Endothelial cell of umbilical vein (primary cell): ENCODE measurements around the gene ELAVL1.

Source experiments
- POLR2AphosphoS5 ChIP-seq: IDR thresholded peaks from 2 replicates; pipeline ENCODE4 v1.6.1; 2012; ENCODE audit warnings: low read depth, mild to moderate bottlenecking, control low read depth, low read length, moderate library complexity; ENCODE audit not compliant: insufficient read depth
- TF ChIP-seq, protein P1 (sequence below), 2 donors: IDR thresholded peaks; 1 replicate in 1 of 2; 2 replicates in 1 of 2; pipeline ENCODE4 v1.5.1; 2011; ENCODE audit warnings: low read length in 2 of 2, mild to moderate bottlenecking in 2 of 2, moderate library complexity in 2 of 2, control low read depth in 1 of 2, inconsistent platforms in 1 of 2, low read depth in 1 of 2; ENCODE audit not compliant: insufficient read depth in 1 of 2; ENCODE audit errors: extremely low read depth in 1 of 2

DNA sequence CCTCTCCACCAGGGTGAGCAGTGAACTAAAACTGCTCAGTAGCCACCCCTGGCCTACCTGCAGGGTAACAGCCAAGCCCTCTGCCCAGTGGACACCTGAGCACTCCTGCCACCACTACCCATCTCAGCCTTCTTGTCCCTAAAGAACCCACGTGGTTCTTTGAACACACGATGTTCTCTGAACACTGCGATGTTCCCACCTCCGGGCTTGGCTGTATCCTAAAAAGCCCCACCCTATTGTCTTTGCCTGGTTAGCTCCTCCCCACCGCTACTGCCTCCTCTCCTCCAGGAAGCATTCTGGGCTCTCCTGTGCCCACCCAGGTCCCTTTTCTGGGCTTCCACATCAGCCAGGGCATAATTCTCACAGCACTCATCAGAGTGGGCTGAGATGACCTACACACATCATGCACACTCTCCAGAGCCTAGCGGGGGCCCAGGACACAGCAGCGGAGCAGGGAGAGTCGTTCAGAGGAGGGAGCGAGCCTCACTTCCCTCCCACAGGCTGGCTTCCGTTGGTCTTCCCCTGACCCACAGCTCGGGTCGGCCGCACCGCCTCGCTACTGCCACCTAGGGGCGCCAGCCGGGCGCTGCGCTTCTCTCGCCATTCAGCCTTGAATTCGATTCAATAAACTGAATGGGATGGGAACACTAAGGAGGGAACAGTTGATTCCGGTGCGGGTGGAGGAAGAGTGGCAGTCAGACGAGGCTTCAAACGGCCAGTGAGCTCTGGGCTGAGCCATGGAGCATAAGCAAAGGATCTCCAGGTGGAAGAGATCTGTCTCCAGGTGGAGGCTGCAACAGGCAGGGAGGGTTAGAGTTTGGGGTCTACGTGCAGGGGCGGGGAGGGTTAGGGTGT, 3.2 kb downstream of the ELAVL1 start:
- TF ChIP-seq, protein P1, sequence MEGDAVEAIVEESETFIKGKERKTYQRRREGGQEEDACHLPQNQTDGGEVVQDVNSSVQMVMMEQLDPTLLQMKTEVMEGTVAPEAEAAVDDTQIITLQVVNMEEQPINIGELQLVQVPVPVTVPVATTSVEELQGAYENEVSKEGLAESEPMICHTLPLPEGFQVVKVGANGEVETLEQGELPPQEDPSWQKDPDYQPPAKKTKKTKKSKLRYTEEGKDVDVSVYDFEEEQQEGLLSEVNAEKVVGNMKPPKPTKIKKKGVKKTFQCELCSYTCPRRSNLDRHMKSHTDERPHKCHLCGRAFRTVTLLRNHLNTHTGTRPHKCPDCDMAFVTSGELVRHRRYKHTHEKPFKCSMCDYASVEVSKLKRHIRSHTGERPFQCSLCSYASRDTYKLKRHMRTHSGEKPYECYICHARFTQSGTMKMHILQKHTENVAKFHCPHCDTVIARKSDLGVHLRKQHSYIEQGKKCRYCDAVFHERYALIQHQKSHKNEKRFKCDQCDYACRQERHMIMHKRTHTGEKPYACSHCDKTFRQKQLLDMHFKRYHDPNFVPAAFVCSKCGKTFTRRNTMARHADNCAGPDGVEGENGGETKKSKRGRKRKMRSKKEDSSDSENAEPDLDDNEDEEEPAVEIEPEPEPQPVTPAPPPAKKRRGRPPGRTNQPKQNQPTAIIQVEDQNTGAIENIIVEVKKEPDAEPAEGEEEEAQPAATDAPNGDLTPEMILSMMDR (IDR thresholded peaks at IDR 0.05; ENCODE audit: extremely low read depth in 1 of 2, insufficient read depth in 1 of 2, low read depth in 1 of 2, low read length in 2 of 2) = peak; percentile 100
- TF ChIP-seq POLR2AphosphoS5 = no peak
